Measurements from ENCODE around the gene ANKRD11. TPM values are rescaled to one million over a fixed set of nuclear protein-coding genes. Genes with fewer than 3 reads are reported as not detected.

ANKRD11 gene
- total RNA-seq, 1 experiment from 2014 or later, result 297 TPM

DNA sequence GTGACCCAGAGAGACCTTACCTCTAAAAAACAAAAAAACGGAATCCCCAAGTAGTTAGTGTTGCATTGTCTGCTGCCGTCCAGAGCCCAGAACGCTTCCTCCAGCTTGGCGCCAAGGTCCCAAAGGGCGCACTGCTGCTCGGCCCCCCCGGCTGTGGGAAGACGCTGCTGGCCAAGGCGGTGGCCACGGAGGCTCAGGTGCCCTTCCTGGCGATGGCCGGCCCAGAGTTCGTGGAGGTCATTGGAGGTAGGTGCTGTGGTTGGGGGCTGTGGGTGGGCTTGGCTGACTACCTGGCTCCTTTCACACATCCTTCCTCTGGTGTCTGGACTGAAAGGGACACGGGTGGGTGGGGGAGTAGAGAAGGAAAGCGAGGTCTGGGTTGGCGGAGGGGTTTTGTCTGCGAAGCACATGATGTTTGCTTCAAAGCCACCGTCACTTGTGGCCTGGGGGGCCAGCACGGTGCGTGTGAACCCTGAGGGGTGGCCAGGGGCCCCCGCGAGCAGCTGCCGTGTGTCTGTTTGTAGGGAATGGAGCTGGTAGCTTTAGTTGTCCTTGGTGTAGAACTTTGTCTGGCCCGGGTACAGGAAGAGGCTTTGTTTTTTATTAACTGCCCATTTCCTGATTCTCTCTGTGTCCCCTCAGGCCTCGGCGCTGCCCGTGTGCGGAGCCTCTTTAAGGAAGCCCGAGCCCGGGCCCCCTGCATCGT, 41.6 kb upstream of the ANKRD11 start:
- Histone ChIP-seq H3K9me3 (no peaks in the 10 kb centered on the region), H3K4me1 (no peaks in the 10 kb centered on the region), H3K36me3 (ENCODE audit: control insufficient read depth, insufficient read depth, low read length) (peaks cover 18% of the 10 kb centered on the region), H3K4me3 (ENCODE audit: low read depth, low read length) (no peak overlapping the region), H3K27me3 (replicated peaks; ENCODE audit: control insufficient read depth, insufficient read depth, low read length) (no peaks in the 10 kb centered on the region)
- no peak for DNase-seq
- Mint-ChIP-seq H3K36me3 (ENCODE audit: insufficient read depth, unreplicated experiment) (peaks cover 93% of the 10 kb centered on the region), H3K4me3 (ENCODE audit: unreplicated experiment) (no peak overlapping the region), H3K27ac (ENCODE audit: unreplicated experiment) (no peak overlapping the region), H3K4me1 (ENCODE audit: low read depth, unreplicated experiment) (no peaks in the 10 kb centered on the region), H3K27me3 (ENCODE audit: insufficient read depth, unreplicated experiment) (no peaks in the 10 kb centered on the region), H3K9me3 (ENCODE audit: unreplicated experiment) (no peaks in the 10 kb centered on the region)
- intact Hi-C loops (cut with micrococcal nuclease; ENCODE audit: unreplicated experiment), result no loop called here
- ChIA-PET POLR2A (interaction anchor here (0.6 kb wide), 1 partner anchor 43 kb away, joined by 3 read pairs; no protein-coding TSS in a partner anchor), CTCF (no interaction called here)
- no peak for TF ChIP-seq CTCF (IDR thresholded peaks at IDR 0.05; ENCODE audit: insufficient read depth in 1 of 2, low read depth in 1 of 2, low read length in 1 of 2, severe bottlenecking in 1 of 2, unreplicated experiment in 1 of 2)
- BruUV-seq (replicated peaks), result no TSS peak

- Histone ChIP-seq H3K36me3 (ENCODE audit: control insufficient read depth, insufficient read depth, low read length) (peaks cover 18% of the 10 kb centered on the region), H3K4me3 (ENCODE audit: low read depth, low read length) (no peak overlapping the region), H3K9me3 (no peaks in the 10 kb centered on the region), H3K4me1 (no peaks in the 10 kb centered on the region), H3K27me3 (replicated peaks; ENCODE audit: control insufficient read depth, insufficient read depth, low read length) (no peaks in the 10 kb centered on the region)
- POLR2A ChIA-PET, result interaction anchor here (0.5 kb wide), 1 partner anchor 41 kb away, joined by 4 read pairs; no protein-coding TSS in a partner anchor
- TF ChIP-seq CTCF (IDR thresholded peaks at IDR 0.05; ENCODE audit: insufficient read depth in 1 of 2, low read depth in 1 of 2, low read length in 1 of 2, severe bottlenecking in 1 of 2, unreplicated experiment in 1 of 2), result no peak
- H3K27ac Mint-ChIP-seq (ENCODE audit: unreplicated experiment), result no peak overlapping the region
- no peaks in the 10 kb centered on the region for H3K9me3 Mint-ChIP-seq (ENCODE audit: unreplicated experiment)
- no peaks in the 10 kb centered on the region for H3K27me3 Mint-ChIP-seq (ENCODE audit: insufficient read depth, unreplicated experiment)
- no peak overlapping the region for H3K4me3 Mint-ChIP-seq (ENCODE audit: unreplicated experiment)
- no peaks in the 10 kb centered on the region for H3K4me1 Mint-ChIP-seq (ENCODE audit: low read depth, unreplicated experiment)
- H3K36me3 Mint-ChIP-seq (ENCODE audit: insufficient read depth, unreplicated experiment), result peaks cover 97% of the 10 kb centered on the region
- intact Hi-C loops (cut with micrococcal nuclease; ENCODE audit: unreplicated experiment), result no loop called here
- CTCF ChIA-PET, result no interaction called here
- DNase-seq, result no peak
- no TSS peak for BruUV-seq (replicated peaks)
These were observed 40.3 kb upstream of the ANKRD11 start for GRCh38 chr16:89530401-89531381.

GRCh38 chr16:89529097-89529496, 38.7 kb upstream of the ANKRD11 start:
- H3K4me1 ChIP-seq, result no peaks in the 10 kb centered on the region
- H3K36me3 Mint-ChIP-seq (ENCODE audit: insufficient read depth, unreplicated experiment), result peaks cover 99% of the 10 kb centered on the region
- H3K27ac Mint-ChIP-seq (ENCODE audit: unreplicated experiment), result no peak overlapping the region

More at GRCh38 chr16:89529097-89529496, 38.7 kb upstream of the ANKRD11 start:
- CTCF ChIA-PET, result no interaction called here
- Mint-ChIP-seq H3K9me3 (ENCODE audit: unreplicated experiment) (no peaks in the 10 kb centered on the region), H3K27me3 (ENCODE audit: insufficient read depth, unreplicated experiment) (no peaks in the 10 kb centered on the region), H3K4me1 (ENCODE audit: low read depth, unreplicated experiment) (no peaks in the 10 kb centered on the region), H3K4me3 (ENCODE audit: unreplicated experiment) (no peak overlapping the region)
- intact Hi-C loops (cut with micrococcal nuclease; ENCODE audit: unreplicated experiment), result no loop called here
- POLR2A ChIA-PET, result interaction anchor here (1.2 kb wide), 1 partner anchor 13 kb away, joined by 4 read pairs; no protein-coding TSS in a partner anchor
- BruUV-seq (replicated peaks), result no TSS peak
- Histone ChIP-seq H3K36me3 (ENCODE audit: control insufficient read depth, insufficient read depth, low read length) (peaks cover 12% of the 10 kb centered on the region), H3K27me3 (replicated peaks; ENCODE audit: control insufficient read depth, insufficient read depth, low read length) (no peaks in the 10 kb centered on the region), H3K4me3 (ENCODE audit: low read depth, low read length) (no peak overlapping the region), H3K9me3 (no peaks in the 10 kb centered on the region)
- no peak for DNase-seq
- no peak for TF ChIP-seq CTCF (IDR thresholded peaks at IDR 0.05; ENCODE audit: insufficient read depth in 1 of 2, low read depth in 1 of 2, low read length in 1 of 2, severe bottlenecking in 1 of 2, unreplicated experiment in 1 of 2)

All from Caco-2 (cell line).